Spinal cord (tissue), 10 donors: Measurements from ENCODE around the gene HPS3. TPM values are rescaled to one million over a fixed set of nuclear protein-coding genes. Genes with fewer than 3 reads are reported as not detected.
"Not testable (repeated sequence)": the region's sequence is repeated elsewhere in the genome, so short reads cannot be mapped to it uniquely, and the experiment has no call there.

Source experiments
- DNase-seq, 6 donors: peaks; one replicate each; pipeline versions ENCODE4 v3.0.0 to v3.0.0-alpha.2; 2013 to 2015; ENCODE audit warnings: low spot score in 6 of 6, low read depth in 4 of 6
- H3K27ac ChIP-seq: one replicate; pipeline ENCODE4 v1.5.1; 2013; ENCODE audit warnings: low read depth, low read length, control low read depth
- H3K27me3 ChIP-seq: one replicate; pipeline ENCODE4 v1.6.1; 2013; ENCODE audit warnings: low read length; ENCODE audit not compliant: control insufficient read depth, insufficient read depth
- H3K36me3 ChIP-seq: one replicate; pipeline ENCODE4 v1.6.1; 2013; ENCODE audit warnings: low read length; ENCODE audit not compliant: control insufficient read depth, insufficient read depth
- H3K4me1 ChIP-seq: one replicate; pipeline ENCODE4 v1.6.1; 2013; ENCODE audit warnings: low read length; ENCODE audit not compliant: control insufficient read depth, insufficient read depth
- H3K4me3 ChIP-seq: one replicate; pipeline ENCODE4 v1.5.1; 2013; ENCODE audit warnings: low read depth, low read length, control low read depth
- H3K9me3 ChIP-seq: one replicate; pipeline ENCODE4 v1.6.1; 2013; ENCODE audit warnings: low read length; ENCODE audit not compliant: control insufficient read depth, insufficient read depth
- WGBS: methylation state at CpG from one replicate; pipeline ENCODE4 v1.1.5; 2013; ENCODE audit warnings: missing lambda C conversion rate; ENCODE audit not compliant: insufficient coverage; 5-methylcytosine and 5-hydroxymethylcytosine counted together
- polyA plus RNA-seq, 2 donors: library from polyadenylated mRNA; unstranded; fragments of 120-200 nt; gene quantifications; one replicate each; pipeline ENCODE4 v1.2.1, GENCODE V29; 2013; ENCODE audit not compliant: insufficient read length in 2 of 2
- small RNA-seq: library from RNA; depleted of rRNA; stranded (forward); fragments of <200 nt; gene quantifications from one replicate; pipeline ENCODE3, GENCODE V24; 2014; ENCODE audit warnings: low replicate concordance
- total RNA-seq, 2 donors: library from RNA; depleted of rRNA in 1 of 2; stranded (reverse); fragments of 120-200 nt in 1 of 2; fragments of >200 nt in 1 of 2; gene quantifications; one replicate each; pipeline versions ENCODE4 v1.2.3 to v1.2.4, GENCODE V29; 2013 to 2014
- donor health status: healthy.

The HPS3 gene
- total and polyA plus RNA-seq, 4 donors = 21.6 to 28.5 (median 25.5) TPM

DNA sequence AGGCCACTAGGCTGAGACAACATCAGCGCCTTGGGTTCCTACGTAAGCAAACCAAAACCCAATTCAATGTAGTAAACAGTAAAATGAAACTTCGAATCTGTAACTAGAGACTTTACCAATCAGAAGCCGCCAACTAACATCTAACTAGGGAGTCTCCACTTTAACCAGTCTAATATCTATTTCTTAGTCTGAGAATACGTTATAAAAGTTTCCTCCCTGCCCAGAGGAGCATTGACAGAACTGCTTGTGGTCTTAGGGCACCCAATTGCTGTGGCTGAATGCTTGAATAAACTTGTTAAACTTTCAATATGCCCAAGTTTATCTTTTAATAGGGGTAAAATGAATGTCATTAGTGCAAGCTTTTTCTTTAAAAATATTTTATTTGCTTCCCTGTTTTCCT, 87.9 kb downstream of the HPS3 start:
- no peaks in the 10 kb centered on the region for H3K27me3 ChIP-seq
- no peak for DNase-seq
- no peak overlapping the region for H3K4me3 ChIP-seq
- no peaks in the 10 kb centered on the region for H3K9me3 ChIP-seq
- peaks cover 4% of the 10 kb centered on the region for H3K4me1 ChIP-seq
- no peaks in the 10 kb centered on the region for H3K36me3 ChIP-seq
- no CpG with 5 or more reads among the region's 5 CpGs for whole genome bisulfite sequencing
- H3K27ac ChIP-seq = no peak overlapping the region

- not testable (repeated sequence) for H3K27me3 ChIP-seq, H3K4me1 ChIP-seq
- WGBS = no CpG with 5 or more reads among the region's 1 CpG
These were observed 90.1 kb downstream of the HPS3 start for GRCh38 chr3:149219380-149220121.

DNA sequence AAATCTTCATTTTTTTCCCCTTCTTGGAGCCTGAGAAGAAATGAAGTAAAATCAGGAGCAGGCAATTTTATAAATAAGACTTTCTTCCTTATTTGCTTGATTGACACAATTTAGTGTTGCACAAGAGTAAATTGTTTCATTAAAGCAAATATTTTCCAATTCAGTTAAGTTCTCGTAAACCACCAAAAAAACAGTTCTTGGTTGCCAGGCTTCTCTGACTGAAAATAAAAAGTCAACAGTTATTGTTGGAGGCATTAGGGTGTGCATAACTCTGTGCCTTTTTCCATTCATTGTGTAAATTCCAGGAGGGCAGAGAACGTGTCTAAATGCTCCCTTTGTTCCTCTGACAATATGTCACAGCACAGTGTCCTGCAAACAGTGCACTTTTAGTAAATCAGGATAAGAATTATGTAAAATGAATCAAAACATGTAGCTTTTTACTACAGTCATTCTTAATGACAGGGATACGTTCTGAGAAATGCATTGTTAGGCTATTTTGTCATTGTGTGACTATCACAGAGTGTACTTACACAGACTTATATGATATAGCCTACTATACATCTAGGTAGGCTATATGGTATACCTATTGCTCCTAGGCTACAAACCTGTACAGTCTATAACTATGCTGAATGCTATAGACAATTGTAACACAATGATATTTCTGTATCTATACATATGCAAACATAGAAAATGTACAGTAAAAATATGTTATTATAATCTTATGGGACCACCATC, 92.5 kb downstream of the HPS3 start, which contains the start of gene CP:
Gene CP (minus strand): TSS at position 47 of the 735 bp plus-strand sequence. CDS start 37 bp downstream, at position 10.
- no peaks in the 10 kb centered on the region for H3K9me3 ChIP-seq
- no peaks in the 10 kb centered on the region for H3K36me3 ChIP-seq
- H3K27ac ChIP-seq = no peak within 1 kb of the TSS
- H3K4me3 ChIP-seq = no peak within 1 kb of the TSS
- H3K4me1 ChIP-seq = no peaks in the 10 kb centered on the region
- H3K27me3 ChIP-seq = no peaks in the 10 kb centered on the region
- DNase-seq = no peak
- WGBS = no CpG with 5 or more reads among the region's 3 CpGs

More at GRCh38 chr3:149219380-149220121, 90.1 kb downstream of the HPS3 start:
- not testable (repeated sequence) for H3K4me3 ChIP-seq, H3K9me3 ChIP-seq, H3K27ac ChIP-seq, H3K36me3 ChIP-seq, DNase-seq

Small RNAs within 50 kb of the gene (small RNA-seq; reads per million reads assigned to genes)
- not detected for gene RF00019

Other genes with a start within 250 kb of the HPS3 start
- gene GYG1, start 138.1 kb upstream of the HPS3 start, total RNA-seq = 10 to 100 TPM; 27.1 to 53.4 TPM
- 10 to 100 TPM; 48.9 to 54.3 TPM for gene GYG1, start 138.1 kb upstream of the HPS3 start, polyA plus RNA-seq
- 10 to 100 TPM; 66.7 to 87.7 TPM for gene HLTF, start 43.1 kb upstream of the HPS3 start, total RNA-seq
- 10 to 100 TPM; 35.6 to 45.6 TPM for gene HLTF, start 43.1 kb upstream of the HPS3 start, polyA plus RNA-seq
- 10 to 100 TPM in 1 of 2 donors, 1 to 10 TPM in 1; 1.7 to 48.7 TPM for gene CP, start 92.2 kb downstream of the HPS3 start, total RNA-seq
- gene CP, start 92.2 kb downstream of the HPS3 start, polyA plus RNA-seq = 1 to 10 TPM in 1 of 2 donors, under 1 TPM in 1; 0.93 to 1.3 TPM
- 10 to 100 TPM; 12.4 to 17.1 TPM for gene TM4SF18, start 204.0 kb downstream of the HPS3 start, total RNA-seq
- 1 to 10 TPM; 8.1 to 9.8 TPM for gene TM4SF18, start 204.0 kb downstream of the HPS3 start, polyA plus RNA-seq
- 100 to 1,000 TPM; 106 to 110 TPM for gene TM4SF1, start 248.0 kb downstream of the HPS3 start, total RNA-seq
- 10 to 100 TPM; 18.5 to 39.4 TPM for gene TM4SF1, start 248.0 kb downstream of the HPS3 start, polyA plus RNA-seq